ENCODE results near the gene SCUBE3. TPM values are rescaled to one million over a fixed set of nuclear protein-coding genes. Genes with fewer than 3 reads are reported as not detected.

Gene SCUBE3
- total and polyA plus RNA-seq, 9 of the 15 experiments (the other 6 are each of a cell fraction or from before 2014, with no cell fraction given) = 0.01 to 0.11 TPM; not detected in 7

GRCh38 chr6:35258858-35259193 lies 45.1 kb downstream of the SCUBE3 start (continued):
- TF ChIP-seq, protein P1, sequence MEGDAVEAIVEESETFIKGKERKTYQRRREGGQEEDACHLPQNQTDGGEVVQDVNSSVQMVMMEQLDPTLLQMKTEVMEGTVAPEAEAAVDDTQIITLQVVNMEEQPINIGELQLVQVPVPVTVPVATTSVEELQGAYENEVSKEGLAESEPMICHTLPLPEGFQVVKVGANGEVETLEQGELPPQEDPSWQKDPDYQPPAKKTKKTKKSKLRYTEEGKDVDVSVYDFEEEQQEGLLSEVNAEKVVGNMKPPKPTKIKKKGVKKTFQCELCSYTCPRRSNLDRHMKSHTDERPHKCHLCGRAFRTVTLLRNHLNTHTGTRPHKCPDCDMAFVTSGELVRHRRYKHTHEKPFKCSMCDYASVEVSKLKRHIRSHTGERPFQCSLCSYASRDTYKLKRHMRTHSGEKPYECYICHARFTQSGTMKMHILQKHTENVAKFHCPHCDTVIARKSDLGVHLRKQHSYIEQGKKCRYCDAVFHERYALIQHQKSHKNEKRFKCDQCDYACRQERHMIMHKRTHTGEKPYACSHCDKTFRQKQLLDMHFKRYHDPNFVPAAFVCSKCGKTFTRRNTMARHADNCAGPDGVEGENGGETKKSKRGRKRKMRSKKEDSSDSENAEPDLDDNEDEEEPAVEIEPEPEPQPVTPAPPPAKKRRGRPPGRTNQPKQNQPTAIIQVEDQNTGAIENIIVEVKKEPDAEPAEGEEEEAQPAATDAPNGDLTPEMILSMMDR (IDR thresholded peaks at IDR 0.05 in 2 of 3, conservative IDR thresholded peaks at IDR 0.05 in 1 of 3; ENCODE audit: insufficient read depth in 2 of 3, low read depth in 1 of 3, low read length in 3 of 3) = peak in 2 of 3 experiments; percentile 10 to 30; a peak in 2 of 6 replicates
- no peak for TF ChIP-seq SIN3B (IDR thresholded peaks at IDR 0.05; ENCODE audit: low read depth)
- TF ChIP-seq, protein P2, sequence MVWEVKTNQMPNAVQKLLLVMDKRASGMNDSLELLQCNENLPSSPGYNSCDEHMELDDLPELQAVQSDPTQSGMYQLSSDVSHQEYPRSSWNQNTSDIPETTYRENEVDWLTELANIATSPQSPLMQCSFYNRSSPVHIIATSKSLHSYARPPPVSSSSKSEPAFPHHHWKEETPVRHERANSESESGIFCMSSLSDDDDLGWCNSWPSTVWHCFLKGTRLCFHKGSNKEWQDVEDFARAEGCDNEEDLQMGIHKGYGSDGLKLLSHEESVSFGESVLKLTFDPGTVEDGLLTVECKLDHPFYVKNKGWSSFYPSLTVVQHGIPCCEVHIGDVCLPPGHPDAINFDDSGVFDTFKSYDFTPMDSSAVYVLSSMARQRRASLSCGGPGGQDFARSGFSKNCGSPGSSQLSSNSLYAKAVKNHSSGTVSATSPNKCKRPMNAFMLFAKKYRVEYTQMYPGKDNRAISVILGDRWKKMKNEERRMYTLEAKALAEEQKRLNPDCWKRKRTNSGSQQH (CRISPR knock-in tag; IDR thresholded peaks at IDR 0.05) = no peak
- no peak for TF ChIP-seq RFX5 (IDR thresholded peaks at IDR 0.05; ENCODE audit: low read depth, low read length)
- TF ChIP-seq HDGF (IDR thresholded peaks at IDR 0.05) = no peak
- TF ChIP-seq POLR2G (IDR thresholded peaks at IDR 0.05; ENCODE audit: low read depth, low read length) = no peak
- no peak for TF ChIP-seq CEBPZ (IDR thresholded peaks at IDR 0.05; ENCODE audit: borderline replicate concordance, low read depth, low read length)
- no peak for TF ChIP-seq ZNF41 (CRISPR knock-in tag; conservative IDR thresholded peaks at IDR 0.05)
- no peak for TF ChIP-seq GABPB2 (CRISPR knock-in tag; conservative IDR thresholded peaks at IDR 0.05)
- peak; percentile 56 for TF ChIP-seq MECOM (CRISPR knock-in tag; IDR thresholded peaks at IDR 0.05)
- TF ChIP-seq TFAP4 (CRISPR knock-in tag; IDR thresholded peaks at IDR 0.05; ENCODE audit: borderline replicate concordance) = no peak
- TF ChIP-seq ZFP1 (CRISPR knock-in tag; IDR thresholded peaks at IDR 0.05) = no peak
- TF ChIP-seq GATAD2A (IDR thresholded peaks at IDR 0.05) = no peak
- no peak for TF ChIP-seq UBTF (IDR thresholded peaks at IDR 0.05; ENCODE audit: borderline replicate concordance in 1 of 2, low read depth in 2 of 2, low read length in 2 of 2)
